ENCODE results near the gene SPOCK3. TPM values are rescaled to one million over a fixed set of nuclear protein-coding genes. Genes with fewer than 3 reads are reported as not detected.

The SPOCK3 gene
- total RNA-seq, 4 donors from 2014 or later = not detected

DNA sequence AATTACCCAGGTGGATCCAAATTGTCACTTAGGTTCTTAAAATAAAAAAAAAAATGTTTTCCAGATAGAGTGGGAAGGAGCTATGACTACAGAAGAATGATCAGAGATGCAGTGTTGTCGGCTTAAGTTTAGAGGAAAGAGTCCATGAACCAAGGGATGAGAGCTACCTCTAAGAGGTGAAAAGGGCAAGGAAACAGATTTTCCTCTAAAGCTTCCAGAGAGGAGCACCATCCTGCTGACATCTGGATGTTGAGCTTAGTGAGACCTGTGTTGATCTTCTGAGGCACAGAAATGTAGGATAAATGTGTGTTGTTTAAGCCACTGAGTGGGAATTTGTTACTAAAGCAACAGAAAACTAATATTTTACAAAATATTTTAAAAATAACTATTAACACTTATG lies 498.7 kb downstream of the SPOCK3 start:
- no peak for DNase-seq
- H3K4me1 ChIP-seq = no peaks in the 10 kb centered on the region
- TF ChIP-seq, protein P1, sequence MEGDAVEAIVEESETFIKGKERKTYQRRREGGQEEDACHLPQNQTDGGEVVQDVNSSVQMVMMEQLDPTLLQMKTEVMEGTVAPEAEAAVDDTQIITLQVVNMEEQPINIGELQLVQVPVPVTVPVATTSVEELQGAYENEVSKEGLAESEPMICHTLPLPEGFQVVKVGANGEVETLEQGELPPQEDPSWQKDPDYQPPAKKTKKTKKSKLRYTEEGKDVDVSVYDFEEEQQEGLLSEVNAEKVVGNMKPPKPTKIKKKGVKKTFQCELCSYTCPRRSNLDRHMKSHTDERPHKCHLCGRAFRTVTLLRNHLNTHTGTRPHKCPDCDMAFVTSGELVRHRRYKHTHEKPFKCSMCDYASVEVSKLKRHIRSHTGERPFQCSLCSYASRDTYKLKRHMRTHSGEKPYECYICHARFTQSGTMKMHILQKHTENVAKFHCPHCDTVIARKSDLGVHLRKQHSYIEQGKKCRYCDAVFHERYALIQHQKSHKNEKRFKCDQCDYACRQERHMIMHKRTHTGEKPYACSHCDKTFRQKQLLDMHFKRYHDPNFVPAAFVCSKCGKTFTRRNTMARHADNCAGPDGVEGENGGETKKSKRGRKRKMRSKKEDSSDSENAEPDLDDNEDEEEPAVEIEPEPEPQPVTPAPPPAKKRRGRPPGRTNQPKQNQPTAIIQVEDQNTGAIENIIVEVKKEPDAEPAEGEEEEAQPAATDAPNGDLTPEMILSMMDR (IDR thresholded peaks at IDR 0.05) = no peak
- TF ChIP-seq POLR2A (IDR thresholded peaks at IDR 0.05) = no peak
- no peaks in the 10 kb centered on the region for H3K9me3 ChIP-seq
- H3K27ac ChIP-seq = no peak overlapping the region
- intact Hi-C loops (cut with DNase I) = no loop called here
- WGBS, 2 donors = 60 to 71% methylated on average over 1 of the region's 1 CpG
- no peaks in the 10 kb centered on the region for H3K27me3 ChIP-seq
- no peak overlapping the region for H3K4me3 ChIP-seq (replicated peaks in 1 of 3)
- H3K36me3 ChIP-seq = no peaks in the 10 kb centered on the region

DNA sequence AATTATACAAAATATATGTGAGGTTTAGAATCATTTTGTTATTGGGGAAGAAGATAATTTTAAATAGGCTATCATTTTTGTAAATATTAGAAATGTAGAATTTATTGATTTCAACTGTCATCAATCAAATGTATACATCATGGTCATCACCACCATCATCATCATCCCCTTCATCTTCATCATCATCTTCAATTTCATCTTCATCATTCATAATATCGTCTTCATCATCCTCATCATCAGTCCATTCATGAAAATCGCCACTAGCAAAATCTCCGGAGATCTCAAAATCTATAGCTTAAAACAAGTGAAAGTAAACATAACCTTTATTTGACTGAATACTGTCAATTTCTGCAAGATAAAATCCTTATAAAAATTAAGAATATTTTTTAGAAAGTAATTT lies 499.5 kb downstream of the SPOCK3 start:
- Histone ChIP-seq H3K9me3 (no peaks in the 10 kb centered on the region), H3K27ac (no peak overlapping the region), H3K4me3 (replicated peaks in 1 of 3) (no peak overlapping the region), H3K27me3 (no peaks in the 10 kb centered on the region), H3K36me3 (no peaks in the 10 kb centered on the region), H3K4me1 (no peaks in the 10 kb centered on the region)
- TF ChIP-seq, protein P1 (IDR thresholded peaks at IDR 0.05) = no peak
- no peak for TF ChIP-seq POLR2A (IDR thresholded peaks at IDR 0.05)
- intact Hi-C loops (cut with DNase I) = no loop called here
- 92 to 97% methylated on average over 3 of the region's 3 CpGs for WGBS, 2 donors
- DNase-seq = no peak

DNA sequence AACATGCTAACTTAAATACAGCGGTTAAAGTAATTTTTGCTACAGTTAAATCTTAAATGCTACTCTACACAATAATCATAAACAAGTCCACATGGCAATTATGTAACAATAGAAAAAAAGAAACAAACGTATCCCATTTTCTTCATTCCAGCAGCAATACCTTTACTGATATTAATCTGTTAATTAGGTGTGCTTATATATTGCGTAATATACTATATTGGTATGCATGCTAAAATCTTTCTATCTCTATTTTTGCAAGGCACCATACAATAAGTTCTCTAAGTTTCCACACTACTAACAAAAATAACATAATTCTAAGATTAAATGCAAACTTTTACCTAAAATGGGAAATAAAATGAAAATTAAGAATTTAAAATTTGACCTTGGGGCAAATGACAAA lies 500.6 kb downstream of the SPOCK3 start:
- Histone ChIP-seq H3K4me1 (no peaks in the 10 kb centered on the region), H3K27ac (no peak overlapping the region), H3K36me3 (no peaks in the 10 kb centered on the region), H3K4me3 (replicated peaks in 1 of 3) (no peak overlapping the region), H3K9me3 (no peaks in the 10 kb centered on the region), H3K27me3 (no peaks in the 10 kb centered on the region)
- intact Hi-C loops (cut with DNase I) = no loop called here
- TF ChIP-seq, protein P1 (IDR thresholded peaks at IDR 0.05) = no peak
- no peak for TF ChIP-seq POLR2A (IDR thresholded peaks at IDR 0.05)
- DNase-seq = no peak
- WGBS, 2 donors = 61 to 92% methylated on average over 3 of the region's 3 CpGs

DNA sequence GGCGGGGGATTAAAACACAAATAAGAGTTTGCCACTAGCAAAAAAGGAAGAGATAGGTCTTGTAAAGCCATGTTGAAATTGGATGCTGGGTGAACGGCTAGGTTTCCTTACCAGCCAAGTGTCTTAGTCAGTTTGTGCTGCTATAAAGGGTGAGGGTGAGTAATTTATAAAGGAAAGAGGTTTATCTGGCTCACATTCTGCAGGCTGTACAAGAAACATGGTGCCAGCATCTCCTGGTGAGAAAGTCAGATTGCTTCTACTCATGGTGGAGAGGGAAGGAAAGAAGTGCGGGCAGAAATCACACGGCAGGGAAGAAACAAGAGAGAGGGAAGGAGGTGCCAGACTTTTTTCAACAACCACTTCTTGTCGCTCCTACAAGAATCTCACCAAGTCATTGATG lies 507.5 kb downstream of the SPOCK3 start:
- H3K36me3 ChIP-seq = no peaks in the 10 kb centered on the region
- H3K27ac ChIP-seq = no peak overlapping the region
- H3K9me3 ChIP-seq = no peaks in the 10 kb centered on the region
- intact Hi-C loops (cut with DNase I) = no loop called here
- no peak overlapping the region for H3K4me3 ChIP-seq (replicated peaks in 1 of 3)
- TF ChIP-seq POLR2A (IDR thresholded peaks at IDR 0.05) = no peak
- TF ChIP-seq, protein P1 (IDR thresholded peaks at IDR 0.05) = no peak
- WGBS, 2 donors = 66 to 70% methylated on average over 5 of the region's 5 CpGs
- H3K27me3 ChIP-seq = no peaks in the 10 kb centered on the region
- no peaks in the 10 kb centered on the region for H3K4me1 ChIP-seq
- no peak for DNase-seq

DNA sequence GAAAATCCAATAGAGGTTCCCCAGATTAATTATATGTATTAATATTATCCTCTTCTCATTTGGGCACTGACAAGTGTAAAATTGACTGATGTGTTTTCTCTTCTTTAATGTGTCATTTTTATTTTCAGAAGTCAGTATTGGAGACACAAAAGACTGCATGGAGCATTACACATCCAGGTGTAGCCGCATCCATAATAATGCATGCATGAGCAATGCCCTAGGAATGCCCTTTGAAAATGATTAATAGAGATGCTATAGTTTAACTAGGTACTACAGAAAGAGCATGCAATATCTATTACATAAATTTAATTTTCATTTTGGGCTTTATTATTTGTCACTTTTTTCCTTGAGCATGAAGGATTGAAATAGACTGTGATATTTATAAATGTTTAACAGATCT lies 509.9 kb downstream of the SPOCK3 start:
- Histone ChIP-seq H3K36me3 (no peaks in the 10 kb centered on the region), H3K4me1 (no peaks in the 10 kb centered on the region), H3K27me3 (no peaks in the 10 kb centered on the region), H3K4me3 (replicated peaks in 1 of 3) (no peak overlapping the region), H3K9me3 (no peaks in the 10 kb centered on the region), H3K27ac (no peak overlapping the region)
- intact Hi-C loops (cut with DNase I) = no loop called here
- no peak for TF ChIP-seq POLR2A (IDR thresholded peaks at IDR 0.05)
- TF ChIP-seq, protein P1 (IDR thresholded peaks at IDR 0.05) = no peak
- no peak for DNase-seq
- WGBS, 2 donors = 94 to 100% methylated on average over 1 of the region's 1 CpG
